Calu3 (cell line): Measurements from ENCODE around the gene CRHR1. TPM values are rescaled to one million over a fixed set of nuclear protein-coding genes. Genes with fewer than 3 reads are reported as not detected.

Experiments used
- BruUV-seq: library from RNA; stranded (reverse); fragments of 400-500 nt; replicated peaks from 2 replicates; lab custom pipeline; 2021; lab: Mats Ljungman, UMichigan
- CTCF ChIA-PET: fragments of 300-600 bp; sonication (Branson Sonifier 250); formaldehyde crosslinking; loops from one replicate; lab custom pipeline; 2022; ENCODE audit warnings: antibody characterized with exemption; lab: Charles Lee
- DNase-seq: peaks from one replicate; pipeline ENCODE4 v3.0.0; 2022
- H3K27ac Mint-ChIP-seq: one replicate; pipeline ENCODE4 v1.8.0; 2022; ENCODE audit warnings: mixed read lengths; ENCODE audit not compliant: unreplicated experiment
- H3K27me3 Mint-ChIP-seq: one replicate; pipeline ENCODE4 v1.8.0; 2022; ENCODE audit warnings: mixed read lengths; ENCODE audit not compliant: unreplicated experiment
- H3K36me3 Mint-ChIP-seq: one replicate; pipeline ENCODE4 v1.8.0; 2022; ENCODE audit warnings: mild to moderate bottlenecking, moderate library complexity, mixed read lengths; ENCODE audit not compliant: insufficient read depth, unreplicated experiment
- H3K4me1 Mint-ChIP-seq: one replicate; pipeline ENCODE4 v1.8.0; 2022; ENCODE audit warnings: mild to moderate bottlenecking, low read depth, mixed read lengths; ENCODE audit not compliant: unreplicated experiment
- H3K4me3 Mint-ChIP-seq: one replicate; pipeline ENCODE4 v1.8.0; 2022; ENCODE audit warnings: mild to moderate bottlenecking, low read depth, moderate library complexity, mixed read lengths; ENCODE audit not compliant: unreplicated experiment
- H3K9me3 Mint-ChIP-seq: one replicate; pipeline ENCODE4 v1.8.0; 2022; ENCODE audit warnings: low read depth, mixed read lengths; ENCODE audit not compliant: unreplicated experiment
- CTCF ChIP-seq: fragments of 200-600 bp; IDR thresholded peaks from one replicate; pipeline ENCODE4 v1.8.0; 2022; ENCODE audit warnings: antibody characterized with exemption; ENCODE audit not compliant: unreplicated experiment
- intact Hi-C: fragments of 100-400 bp; cut with micrococcal nuclease; formaldehyde crosslinking; loops from one replicate; pipeline ENCODE4 v1.10.0; 2022; ENCODE audit not compliant: unreplicated experiment
- total RNA-seq: library from RNA; stranded (reverse); gene quantifications from 2 replicates; pipeline ENCODE4 v1.2.3, GENCODE V29; 2022

Gene CRHR1
- total RNA-seq, 1 experiment from 2014 or later: not detected

- no peak for DNase-seq
- Mint-ChIP-seq H3K27ac (no peak overlapping the region), H3K27me3 (peaks cover 90% of the 10 kb centered on the region), H3K9me3 (no peaks in the 10 kb centered on the region), H3K4me1 (no peaks in the 10 kb centered on the region), H3K36me3 (no peaks in the 10 kb centered on the region), H3K4me3 (no peak overlapping the region)
- intact Hi-C loops: no loop called here
- no peak for TF ChIP-seq CTCF
- no TSS peak for BruUV-seq
- CTCF ChIA-PET: no interaction called here
Observed at GRCh38 chr17:45869676-45870341, 85.7 kb downstream of the CRHR1 start.

- CTCF ChIA-PET: interaction anchor here (0.6 to 0.9 kb wide), 3 partner anchors 10 to 409 kb away, joined by 3 to 4 read pairs (median 3); no protein-coding TSS in a partner anchor
- no TSS peak for BruUV-seq
- intact Hi-C loops: no loop called here
- no peak for DNase-seq
- no peaks in the 10 kb centered on the region for H3K36me3 Mint-ChIP-seq
- peaks cover 90% of the 10 kb centered on the region for H3K27me3 Mint-ChIP-seq
- no peak overlapping the region for H3K4me3 Mint-ChIP-seq
- TF ChIP-seq CTCF: no peak
- H3K27ac Mint-ChIP-seq: no peak overlapping the region
- H3K4me1 Mint-ChIP-seq: no peaks in the 10 kb centered on the region
- H3K9me3 Mint-ChIP-seq: no peaks in the 10 kb centered on the region
Observed at GRCh38 chr17:45870342-45870974, 86.3 kb downstream of the CRHR1 start.

- H3K4me3 Mint-ChIP-seq: no peak overlapping the region
- intact Hi-C loops: no loop called here
- H3K27ac Mint-ChIP-seq: no peak overlapping the region
- CTCF ChIA-PET: interaction anchor here (0.9 kb wide), 1 partner anchor 410 kb away, joined by 4 read pairs; no protein-coding TSS in a partner anchor
- BruUV-seq: no TSS peak
- no peaks in the 10 kb centered on the region for H3K4me1 Mint-ChIP-seq
- no peak for DNase-seq
- H3K27me3 Mint-ChIP-seq: peaks cover 90% of the 10 kb centered on the region
- no peaks in the 10 kb centered on the region for H3K9me3 Mint-ChIP-seq
- TF ChIP-seq CTCF: no peak
- H3K36me3 Mint-ChIP-seq: no peaks in the 10 kb centered on the region
Observed at GRCh38 chr17:45871718-45872117, 87.6 kb downstream of the CRHR1 start.

GRCh38 chr17:45873728-45874127 is 89.6 kb downstream of the CRHR1 start:
- Mint-ChIP-seq H3K4me1 (no peaks in the 10 kb centered on the region), H3K27me3 (peaks cover 89% of the 10 kb centered on the region), H3K36me3 (no peaks in the 10 kb centered on the region), H3K4me3 (no peak overlapping the region), H3K9me3 (no peaks in the 10 kb centered on the region), H3K27ac (no peak overlapping the region)
- intact Hi-C loops: no loop called here
- no peak for TF ChIP-seq CTCF
- CTCF ChIA-PET: interaction anchor here (1.0 kb wide), 1 partner anchor 10 kb away, joined by 3 read pairs; no protein-coding TSS in a partner anchor
- no peak for DNase-seq
- no TSS peak for BruUV-seq
